IPS DF 6.9 (cell line): ENCODE data around the gene SHROOM2.

ENCODE experiments used
- DNase-seq: peaks from one replicate; pipeline ENCODE4 v3.0.0-alpha.2; 2013; ENCODE audit warnings: low read depth, low spot score
- H3K27ac ChIP-seq: one replicate; pipeline ENCODE4 v1.5.1; 2013; ENCODE audit warnings: low read length, control low read depth
- H3K27me3 ChIP-seq: 2 replicates; pipeline ENCODE4 v1.6.1; 2013; ENCODE audit warnings: mild to moderate bottlenecking, low read length; ENCODE audit not compliant: control insufficient read depth, insufficient read depth
- H3K36me3 ChIP-seq: 2 replicates; pipeline ENCODE4 v1.6.1; 2013; ENCODE audit warnings: low read length; ENCODE audit not compliant: control insufficient read depth, insufficient read depth
- H3K4me1 ChIP-seq: 2 replicates; pipeline ENCODE4 v1.6.1; 2013; ENCODE audit warnings: low read length; ENCODE audit not compliant: control insufficient read depth, insufficient read depth
- H3K4me3 ChIP-seq: 2 replicates; pipeline ENCODE4 v1.5.1; 2013; ENCODE audit warnings: mild to moderate bottlenecking, low read length
- H3K9me3 ChIP-seq: 2 replicates; pipeline ENCODE4 v1.6.1; 2013; ENCODE audit warnings: low read length, inconsistent platforms; ENCODE audit not compliant: control insufficient read depth, insufficient read depth
- WGBS: extraction: QIAGEN DNeasy Blood & Tissue Kit; methylation state at CpG from one replicate; pipeline ENCODE4 v1.1.7; 2013; ENCODE audit warnings: mixed read lengths, missing lambda C conversion rate; ENCODE audit not compliant: insufficient read length, insufficient coverage; 5-methylcytosine and 5-hydroxymethylcytosine counted together

SHROOM2 gene

GRCh38 chrX:9902656-9903055, 116.4 kb downstream of the SHROOM2 start:
- no peak overlapping the region for H3K4me3 ChIP-seq
- no CpG with 5 or more reads among the region's 6 CpGs for WGBS
- H3K4me1 ChIP-seq, result no peaks in the 10 kb centered on the region; the same call in 1 of the 2 replicates
- no peaks in the 10 kb centered on the region for H3K9me3 ChIP-seq
- no peaks in the 10 kb centered on the region for H3K36me3 ChIP-seq
- no peaks in the 10 kb centered on the region for H3K27me3 ChIP-seq
- H3K27ac ChIP-seq, result no peak overlapping the region
- DNase-seq, result no peak

GRCh38 chrX:9903146-9903545, 116.9 kb downstream of the SHROOM2 start:
- H3K4me3 ChIP-seq, result no peak overlapping the region
- no peaks in the 10 kb centered on the region for H3K36me3 ChIP-seq
- no peaks in the 10 kb centered on the region; the same call in 1 of the 2 replicates for H3K4me1 ChIP-seq
- H3K27me3 ChIP-seq, result no peaks in the 10 kb centered on the region
- H3K27ac ChIP-seq, result no peak overlapping the region
- WGBS, result no CpG with 5 or more reads among the region's 5 CpGs
- no peak for DNase-seq
- H3K9me3 ChIP-seq, result no peaks in the 10 kb centered on the region

GRCh38 chrX:9905288-9905687, 119.1 kb downstream of the SHROOM2 start:
- Histone ChIP-seq H3K27ac (no peak overlapping the region), H3K9me3 (no peaks in the 10 kb centered on the region), H3K36me3 (no peaks in the 10 kb centered on the region), H3K4me3 (no peak overlapping the region), H3K27me3 (no peaks in the 10 kb centered on the region), H3K4me1 (no peaks in the 10 kb centered on the region; the same call in 1 of the 2 replicates)
- no peak for DNase-seq
- no CpG with 5 or more reads among the region's 17 CpGs for WGBS

GRCh38 chrX:9905721-9906120, 119.5 kb downstream of the SHROOM2 start:
- Histone ChIP-seq H3K4me1 (no peaks in the 10 kb centered on the region; the same call in 1 of the 2 replicates), H3K36me3 (no peaks in the 10 kb centered on the region), H3K4me3 (no peak overlapping the region), H3K27me3 (no peaks in the 10 kb centered on the region), H3K9me3 (no peaks in the 10 kb centered on the region), H3K27ac (no peak overlapping the region)
- no peak for DNase-seq
- no CpG with 5 or more reads among the region's 5 CpGs for WGBS

- no peak for DNase-seq
- Histone ChIP-seq H3K27me3 (no peaks in the 10 kb centered on the region), H3K36me3 (no peaks in the 10 kb centered on the region), H3K4me3 (no peak overlapping the region), H3K27ac (no peak overlapping the region), H3K9me3 (no peaks in the 10 kb centered on the region), H3K4me1 (no peaks in the 10 kb centered on the region; the same call in 1 of the 2 replicates)
- WGBS, result no CpG with 5 or more reads among the region's 10 CpGs
These were observed 120.7 kb downstream of the SHROOM2 start for GRCh38 chrX:9906919-9907318.

GRCh38 chrX:9907645-9908387, 121.6 kb downstream of the SHROOM2 start:
- peaks cover 2% of the 10 kb centered on the region for H3K4me1 ChIP-seq
- H3K36me3 ChIP-seq, result no peaks in the 10 kb centered on the region
- H3K27ac ChIP-seq, result no peak overlapping the region
- no peak for DNase-seq
- no peak overlapping the region for H3K4me3 ChIP-seq
- no CpG with 5 or more reads among the region's 8 CpGs for WGBS
- H3K9me3 ChIP-seq, result no peaks in the 10 kb centered on the region
- no peaks in the 10 kb centered on the region for H3K27me3 ChIP-seq

- peaks cover 2% of the 10 kb centered on the region for H3K4me1 ChIP-seq
- no peaks in the 10 kb centered on the region for H3K36me3 ChIP-seq
- no CpG with 5 or more reads among the region's 6 CpGs for WGBS
- H3K9me3 ChIP-seq, result no peaks in the 10 kb centered on the region
- H3K27ac ChIP-seq, result no peak overlapping the region
- no peak overlapping the region for H3K4me3 ChIP-seq
- no peak for DNase-seq
- H3K27me3 ChIP-seq, result no peaks in the 10 kb centered on the region
These were observed 123.0 kb downstream of the SHROOM2 start for GRCh38 chrX:9909254-9909653.

- Histone ChIP-seq H3K9me3 (no peaks in the 10 kb centered on the region), H3K4me1 (peaks cover 2% of the 10 kb centered on the region; the same call in 1 of the 2 replicates), H3K27ac (no peak overlapping the region), H3K36me3 (no peaks in the 10 kb centered on the region), H3K4me3 (no peak overlapping the region), H3K27me3 (no peaks in the 10 kb centered on the region)
- WGBS, result no CpG with 5 or more reads among the region's 7 CpGs
- DNase-seq, result no peak
These were observed 125.3 kb downstream of the SHROOM2 start for GRCh38 chrX:9911487-9911886.

- Histone ChIP-seq H3K27ac (no peak overlapping the region), H3K4me1 (peaks cover 2% of the 10 kb centered on the region; the same call in 1 of the 2 replicates), H3K4me3 (no peak overlapping the region), H3K27me3 (no peaks in the 10 kb centered on the region), H3K9me3 (no peaks in the 10 kb centered on the region), H3K36me3 (no peaks in the 10 kb centered on the region)
- DNase-seq, result no peak
- no CpG with 5 or more reads among the region's 31 CpGs for WGBS
These were observed 126.3 kb downstream of the SHROOM2 start for GRCh38 chrX:9912351-9913145.

GRCh38 chrX:9913146-9913433, 126.9 kb downstream of the SHROOM2 start:
- Histone ChIP-seq H3K4me3 (no peak overlapping the region), H3K27me3 (no peaks in the 10 kb centered on the region), H3K36me3 (no peaks in the 10 kb centered on the region), H3K4me1 (peaks cover 2% of the 10 kb centered on the region; the same call in 1 of the 2 replicates), H3K27ac (no peak overlapping the region), H3K9me3 (no peaks in the 10 kb centered on the region)
- DNase-seq, result no peak
- no CpG with 5 or more reads among the region's 4 CpGs for WGBS
